Endodermal cell (in vitro differentiated cells): ENCODE results near the gene PTTG1. TPM values are rescaled to one million over a fixed set of nuclear protein-coding genes. Genes with fewer than 3 reads are reported as not detected.

Experiments used
- DNase-seq: peaks from one replicate; pipeline ENCODE4 v3.0.0-alpha.2; 2017
- H3K27ac ChIP-seq: 2 replicates; pipeline ENCODE4 v1.5.1; 2013; ENCODE audit warnings: mild to moderate bottlenecking, low read depth, low read length, moderate library complexity
- H3K27me3 ChIP-seq: 2 replicates; pipeline ENCODE4 v1.6.1; 2013; ENCODE audit warnings: mild to moderate bottlenecking, low read length, moderate library complexity; ENCODE audit not compliant: insufficient read depth, control insufficient read depth, poor library complexity, severe bottlenecking
- H3K36me3 ChIP-seq: 2 replicates; pipeline ENCODE4 v1.7.0; 2013; ENCODE audit warnings: mild to moderate bottlenecking, low read length, moderate library complexity; ENCODE audit not compliant: control insufficient read depth, insufficient read depth
- H3K4me1 ChIP-seq: one replicate; pipeline ENCODE4 v1.7.0; 2013; ENCODE audit warnings: low read length; ENCODE audit not compliant: control insufficient read depth, insufficient read depth
- H3K4me3 ChIP-seq: 2 replicates; pipeline ENCODE4 v1.5.1; 2013; ENCODE audit warnings: mild to moderate bottlenecking, low read length, moderate library complexity
- H3K9ac ChIP-seq: 2 replicates; pipeline ENCODE4 v1.6.1; 2013; ENCODE audit warnings: mild to moderate bottlenecking, low read length, moderate library complexity; ENCODE audit not compliant: poor library complexity, severe bottlenecking; ENCODE audit errors: extremely low read depth
- H3K9me3 ChIP-seq: 2 replicates; pipeline ENCODE4 v1.6.1; 2013; ENCODE audit warnings: mild to moderate bottlenecking, low read length, moderate library complexity; ENCODE audit not compliant: control insufficient read depth
- H3K27ac Mint-ChIP-seq: 2 replicates; pipeline ENCODE4 v1.8.0; 2020; ENCODE audit warnings: mixed read lengths
- H3K27me3 Mint-ChIP-seq: 2 replicates; pipeline ENCODE4 v1.8.0; 2021; ENCODE audit warnings: mild to moderate bottlenecking, mixed read lengths; ENCODE audit not compliant: insufficient read depth
- H3K36me3 Mint-ChIP-seq: 2 replicates; pipeline ENCODE4 v1.8.0; 2020; ENCODE audit warnings: low read depth, mixed read lengths
- H3K4me1 Mint-ChIP-seq: 2 replicates; pipeline ENCODE4 v1.8.0; 2020; ENCODE audit warnings: mixed read lengths
- H3K4me3 Mint-ChIP-seq: 2 replicates; pipeline ENCODE4 v1.8.0; 2020; ENCODE audit warnings: mild to moderate bottlenecking, moderate library complexity, mixed read lengths
- H3K9me3 Mint-ChIP-seq: 2 replicates; pipeline ENCODE4 v1.8.0; 2020; ENCODE audit warnings: mild to moderate bottlenecking, mixed read lengths
- WGBS, 2 experiments: methylation state at CpG; one replicate each; pipeline versions ENCODE4 v1.1.5 to v1.1.7; 2013; ENCODE audit warnings: missing lambda C conversion rate in 2 of 2, mixed read lengths in 1 of 2; ENCODE audit not compliant: insufficient coverage in 1 of 2, insufficient read length in 1 of 2; 5-methylcytosine and 5-hydroxymethylcytosine counted together
- total RNA-seq, 2 donors: library from RNA; stranded (reverse); fragmentation: NEBNext Ultra II Directional in 1 of 2; extraction: Animal tissue kit (Norgen Biotek cat#: 25700) in 1 of 2; gene quantifications; 2 replicates in 1 of 2; 3 replicates in 1 of 2; pipeline ENCODE4 v1.2.1, GENCODE V29; 2021
- TF ChIP-seq, protein P1 (sequence below): fragments of 200-600 bp; sonication (generic); conservative IDR thresholded peaks from 2 replicates; pipeline ENCODE4 v1.5.0; 2021; ENCODE audit warnings: antibody characterized with exemption, mild to moderate bottlenecking

PTTG1 gene
- total RNA-seq, 2 donors from 2014 or later: 121 to 162 TPM

- Histone ChIP-seq H3K27ac (no peak overlapping the region), H3K9me3 (peaks cover 17% of the 10 kb centered on the region), H3K36me3 (no peaks in the 10 kb centered on the region), H3K9ac (no peak overlapping the region), H3K27me3 (no peaks in the 10 kb centered on the region), H3K4me1 (no peaks in the 10 kb centered on the region), H3K4me3 (no peak overlapping the region)
- Mint-ChIP-seq H3K36me3 (peaks cover 5% of the 10 kb centered on the region), H3K27ac (no peak overlapping the region), H3K27me3 (no peaks in the 10 kb centered on the region), H3K9me3 (peaks cover 18% of the 10 kb centered on the region), H3K4me1 (no peaks in the 10 kb centered on the region), H3K4me3 (no peak overlapping the region)
- TF ChIP-seq, protein P1, sequence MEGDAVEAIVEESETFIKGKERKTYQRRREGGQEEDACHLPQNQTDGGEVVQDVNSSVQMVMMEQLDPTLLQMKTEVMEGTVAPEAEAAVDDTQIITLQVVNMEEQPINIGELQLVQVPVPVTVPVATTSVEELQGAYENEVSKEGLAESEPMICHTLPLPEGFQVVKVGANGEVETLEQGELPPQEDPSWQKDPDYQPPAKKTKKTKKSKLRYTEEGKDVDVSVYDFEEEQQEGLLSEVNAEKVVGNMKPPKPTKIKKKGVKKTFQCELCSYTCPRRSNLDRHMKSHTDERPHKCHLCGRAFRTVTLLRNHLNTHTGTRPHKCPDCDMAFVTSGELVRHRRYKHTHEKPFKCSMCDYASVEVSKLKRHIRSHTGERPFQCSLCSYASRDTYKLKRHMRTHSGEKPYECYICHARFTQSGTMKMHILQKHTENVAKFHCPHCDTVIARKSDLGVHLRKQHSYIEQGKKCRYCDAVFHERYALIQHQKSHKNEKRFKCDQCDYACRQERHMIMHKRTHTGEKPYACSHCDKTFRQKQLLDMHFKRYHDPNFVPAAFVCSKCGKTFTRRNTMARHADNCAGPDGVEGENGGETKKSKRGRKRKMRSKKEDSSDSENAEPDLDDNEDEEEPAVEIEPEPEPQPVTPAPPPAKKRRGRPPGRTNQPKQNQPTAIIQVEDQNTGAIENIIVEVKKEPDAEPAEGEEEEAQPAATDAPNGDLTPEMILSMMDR: peak; percentile 79
- DNase-seq: no peak
- WGBS, 2 experiments: 78 to 81% methylated on average over 6 to 8 of the region's 8 CpGs
These were observed 30.6 kb upstream of the PTTG1 start for GRCh38 chr5:160390787-160391696.

- Histone ChIP-seq H3K9ac (no peak overlapping the region), H3K4me3 (no peak overlapping the region), H3K9me3 (no peaks in the 10 kb centered on the region), H3K27ac (no peak overlapping the region), H3K27me3 (no peaks in the 10 kb centered on the region), H3K36me3 (no peaks in the 10 kb centered on the region), H3K4me1 (no peaks in the 10 kb centered on the region)
- Mint-ChIP-seq H3K4me1 (peaks cover 5% of the 10 kb centered on the region), H3K4me3 (no peak overlapping the region), H3K36me3 (no peaks in the 10 kb centered on the region), H3K9me3 (peaks cover 3% of the 10 kb centered on the region), H3K27ac (no peak overlapping the region), H3K27me3 (no peaks in the 10 kb centered on the region)
- no peak for DNase-seq
- TF ChIP-seq, protein P1: no peak
- 96 to 98% methylated on average over 4 to 7 of the region's 7 CpGs for WGBS, 2 experiments
These were observed 26.5 kb upstream of the PTTG1 start for GRCh38 chr5:160395111-160395510.

GRCh38 chr5:160397492-160397891 lies 24.2 kb upstream of the PTTG1 start:
- WGBS, 2 experiments: no CpG with 5 or more reads among the region's 1 CpG
- no peak overlapping the region for H3K9ac ChIP-seq
- DNase-seq: no peak
- H3K36me3 Mint-ChIP-seq: peaks cover 8% of the 10 kb centered on the region
- no peak overlapping the region for H3K27ac Mint-ChIP-seq
- no peaks in the 10 kb centered on the region for H3K9me3 Mint-ChIP-seq
- no peaks in the 10 kb centered on the region for H3K27me3 ChIP-seq
- H3K9me3 ChIP-seq: no peaks in the 10 kb centered on the region
- peaks cover 18% of the 10 kb centered on the region for H3K36me3 ChIP-seq
- H3K27me3 Mint-ChIP-seq: no peaks in the 10 kb centered on the region
- no peaks in the 10 kb centered on the region for H3K4me1 ChIP-seq
- no peak overlapping the region for H3K4me3 ChIP-seq
- no peak overlapping the region for H3K4me3 Mint-ChIP-seq
- TF ChIP-seq, protein P1: no peak
- H3K4me1 Mint-ChIP-seq: peaks cover 9% of the 10 kb centered on the region
- no peak overlapping the region for H3K27ac ChIP-seq
